Measurements from ENCODE around the gene ARSB.
"Not testable (repeated sequence)": the region's sequence is repeated elsewhere in the genome, so short reads cannot be mapped to it uniquely, and the experiment has no call there.

Gene ARSB

DNA sequence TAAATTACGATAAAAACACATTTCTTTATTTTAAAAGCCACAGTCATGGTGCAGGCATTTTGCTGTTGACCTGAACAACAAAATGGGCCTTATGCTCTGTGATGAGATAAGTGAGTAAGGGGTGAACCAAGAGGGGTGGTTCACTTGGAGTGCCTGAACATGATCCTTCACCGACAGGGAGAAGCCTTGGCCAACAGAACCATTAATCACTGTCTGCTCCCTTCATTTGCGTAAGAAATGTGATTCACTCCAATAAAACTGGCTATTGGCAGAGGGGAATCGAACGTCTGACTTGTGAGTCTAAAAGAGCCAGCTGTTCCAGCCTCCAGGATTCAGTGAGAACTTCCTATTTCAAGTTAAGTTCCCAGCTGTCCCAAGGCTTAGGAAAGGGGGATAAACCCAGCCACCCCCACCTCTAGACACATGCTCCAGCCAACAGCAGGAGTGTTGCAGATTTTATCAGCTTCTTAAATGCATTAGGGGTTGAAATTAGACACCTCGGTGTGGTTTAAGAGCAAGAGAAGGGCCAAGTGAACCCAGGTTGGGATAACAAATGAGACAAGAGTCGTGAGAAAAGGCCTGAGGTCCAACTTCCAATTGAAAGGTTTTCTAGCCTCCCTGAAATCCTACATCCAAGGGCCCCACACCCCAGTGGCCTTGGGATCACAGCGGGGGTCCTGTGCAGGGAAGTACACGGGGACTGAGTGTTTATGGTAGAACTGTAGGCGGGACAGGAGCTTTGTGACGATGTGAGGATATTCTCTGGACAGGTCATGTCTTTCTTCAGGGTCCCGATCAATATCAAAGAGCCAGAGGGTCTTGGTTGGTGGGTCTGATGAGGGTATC, 205.1 kb downstream of the ARSB start:
- DNase-seq (ENCODE audit: low read depth in 2 of 2) = no peak

DNA sequence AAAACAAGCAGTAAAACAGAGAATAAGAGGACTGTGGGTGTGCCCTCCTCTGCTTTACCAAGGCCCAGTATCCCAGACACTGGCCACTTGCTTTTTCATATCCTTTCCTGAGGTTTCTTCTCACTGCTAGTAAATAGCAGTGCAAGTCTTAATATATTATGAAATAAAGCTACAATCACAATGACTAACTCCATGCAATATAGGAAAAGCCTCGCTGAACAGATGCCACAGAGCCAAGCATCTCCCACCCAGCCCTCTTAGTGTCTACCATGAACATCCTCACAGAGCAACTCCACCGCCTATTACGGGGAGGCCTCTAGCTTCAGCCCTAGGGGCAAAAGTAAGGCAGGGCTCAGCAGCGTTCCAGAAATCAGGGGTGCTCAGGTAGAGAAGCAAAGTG, 205.8 kb downstream of the ARSB start:
- no peak for DNase-seq (ENCODE audit: low read depth in 2 of 2)

DNA sequence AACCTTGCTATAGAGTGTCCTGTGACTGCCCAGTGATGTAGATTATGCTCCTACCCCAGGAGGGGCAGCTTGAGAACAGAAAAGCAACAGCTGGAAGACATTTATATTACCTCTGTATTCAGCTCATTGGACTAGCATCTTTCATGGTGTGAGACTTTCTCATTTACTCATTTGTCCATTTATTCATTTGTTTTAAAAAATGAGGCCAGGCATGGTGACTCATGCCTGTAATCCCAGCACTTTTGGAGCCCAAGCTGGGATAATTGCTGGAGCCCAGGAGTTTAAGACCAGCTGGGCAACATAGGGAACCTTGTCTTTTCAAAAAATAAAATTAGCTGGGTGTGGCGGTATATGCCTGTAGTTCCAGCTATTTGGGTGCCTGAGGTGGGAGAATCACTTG, 206.6 kb downstream of the ARSB start:
- no peak for DNase-seq (ENCODE audit: low read depth in 2 of 2)

- no peak for DNase-seq (ENCODE audit: low read depth in 2 of 2)
Observed at GRCh38 chr5:78777901-78778300, 207.2 kb downstream of the ARSB start.

- DNase-seq (ENCODE audit: low read depth in 2 of 2) = no peak
Observed at GRCh38 chr5:78776637-78777036, 208.5 kb downstream of the ARSB start.

- no peak for DNase-seq (ENCODE audit: low read depth in 2 of 2)
Observed at GRCh38 chr5:78773655-78774054, 211.5 kb downstream of the ARSB start.

GRCh38 chr5:78771260-78772205, 213.6 kb downstream of the ARSB start:
- no peak for DNase-seq (ENCODE audit: low read depth in 2 of 2)

GRCh38 chr5:78768781-78769380, 216.2 kb downstream of the ARSB start:
- DNase-seq (ENCODE audit: low read depth in 2 of 2) = no peak

DNA sequence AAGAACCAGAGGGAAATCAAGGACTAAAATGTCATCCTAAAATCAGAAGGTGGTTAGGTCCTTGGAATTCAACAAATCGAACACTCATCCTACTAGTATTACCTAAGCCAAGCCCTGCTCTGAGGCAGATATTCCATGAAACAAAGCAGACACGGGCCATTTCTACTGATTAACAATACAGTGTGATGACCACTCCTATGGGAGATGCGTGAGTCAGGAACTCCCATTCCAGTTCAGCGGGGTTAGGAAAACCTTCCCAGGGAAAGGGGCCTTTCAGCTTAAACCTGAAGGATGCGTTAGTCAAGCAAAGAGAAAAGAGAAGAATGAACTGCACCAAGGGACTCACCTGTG, 218.7 kb downstream of the ARSB start:
- DNase-seq (ENCODE audit: low read depth in 2 of 2) = no peak

DNA sequence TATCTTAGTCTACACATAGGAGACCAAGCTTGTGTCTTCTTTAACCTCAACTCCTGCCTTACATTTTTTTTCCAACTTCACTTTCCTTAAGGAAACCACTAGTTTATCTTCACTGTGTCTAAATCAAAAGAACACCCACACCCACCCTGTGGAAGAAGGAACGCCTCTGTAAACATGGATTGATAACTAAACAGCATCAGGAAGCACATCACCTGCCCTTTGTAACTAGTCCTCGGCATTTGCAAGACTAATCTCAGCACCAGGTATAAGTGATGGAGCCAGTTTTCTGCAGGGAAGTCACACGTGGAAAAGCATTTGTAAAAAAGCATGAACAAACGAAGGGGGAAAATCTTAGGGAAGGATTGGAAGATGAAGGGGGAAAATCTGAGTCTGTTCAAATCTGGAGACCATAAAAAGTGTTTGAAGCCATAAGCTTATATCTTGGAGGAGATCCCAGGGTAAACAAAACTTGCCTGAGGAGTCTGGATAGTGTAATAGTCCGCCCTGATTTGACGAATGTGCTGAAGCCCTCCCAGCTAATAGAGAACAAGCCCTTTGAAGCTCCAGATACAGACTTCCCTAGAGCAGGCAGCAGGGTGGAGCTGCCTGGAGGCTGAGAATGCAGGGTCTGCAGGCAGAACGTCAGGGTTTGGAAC, 219.2 kb downstream of the ARSB start:
- DNase-seq (ENCODE audit: low read depth in 2 of 2) = no peak

DNA sequence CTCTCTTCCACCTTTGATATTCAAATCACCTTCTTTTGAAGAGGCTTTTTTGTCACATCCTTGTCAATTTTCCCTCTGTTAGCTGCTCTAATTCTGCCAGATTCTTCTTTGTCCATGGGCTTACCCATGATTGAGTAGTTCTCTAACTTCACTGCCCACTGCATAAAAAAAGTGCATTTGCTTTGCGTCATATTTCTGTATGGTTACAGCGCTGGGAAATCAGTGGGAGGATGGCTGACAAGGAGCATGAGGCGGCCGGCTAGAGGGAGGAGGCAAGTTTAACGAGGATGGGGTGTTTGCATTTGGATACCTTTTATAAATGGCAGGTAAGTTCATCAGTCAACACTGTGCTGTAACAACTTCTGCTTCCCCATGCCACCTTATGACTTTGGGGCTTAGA, 220.0 kb downstream of the ARSB start:
- DNase-seq (ENCODE audit: low read depth in 2 of 2) = no peak

DNA sequence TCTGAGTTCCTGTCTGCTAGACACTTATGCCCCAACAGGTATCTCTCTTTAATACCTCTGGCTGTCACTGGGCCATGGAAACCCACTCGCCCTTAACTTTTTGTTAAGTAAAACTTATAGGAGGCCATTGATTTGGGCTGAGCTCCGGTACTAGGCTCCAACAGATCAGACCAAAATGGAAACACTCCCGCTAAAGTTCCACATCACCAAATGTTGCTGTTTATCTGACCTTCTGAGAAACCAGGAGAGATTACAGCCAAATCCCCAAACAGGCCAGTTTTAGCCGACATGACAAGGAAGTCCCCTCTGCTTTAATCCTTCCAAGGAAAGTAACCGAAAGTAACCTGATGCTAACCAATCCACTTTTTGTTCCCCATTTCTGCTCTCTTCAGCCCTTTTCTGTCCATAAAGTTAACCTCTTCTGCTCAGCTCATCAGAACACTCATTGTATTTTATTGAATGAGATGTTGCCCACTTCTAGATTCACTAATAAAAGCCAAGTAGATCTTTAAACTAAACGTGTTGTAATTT, 221.4 kb downstream of the ARSB start:
- no peak for DNase-seq (ENCODE audit: low read depth in 2 of 2)

DNA sequence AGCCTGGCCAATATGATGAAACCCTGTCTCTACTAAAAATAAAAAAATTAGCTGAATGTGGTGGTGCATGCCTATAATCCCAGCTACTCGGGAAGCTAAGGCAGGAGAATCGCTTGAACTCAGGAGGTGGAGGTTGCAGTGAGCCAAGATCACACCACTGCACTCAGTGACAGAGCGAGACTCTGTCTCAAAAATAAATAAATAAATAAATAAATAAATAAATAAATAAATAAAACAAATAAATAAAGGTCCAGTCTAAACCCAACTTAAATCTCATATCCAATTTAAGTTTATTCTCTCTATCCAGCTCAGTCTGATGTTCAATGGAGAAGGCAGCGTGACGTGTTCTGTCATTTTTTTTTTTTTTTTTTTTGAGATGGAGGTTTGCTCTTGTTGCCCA, 222.4 kb downstream of the ARSB start:
- DNase-seq (ENCODE audit: low read depth in 2 of 2) = not testable (repeated sequence)

GRCh38 chr5:78761840-78762239, 223.3 kb downstream of the ARSB start:
- DNase-seq (ENCODE audit: low read depth in 2 of 2) = no peak

- DNase-seq (ENCODE audit: low read depth in 2 of 2) = no peak
Observed at GRCh38 chr5:78760770-78761169, 224.3 kb downstream of the ARSB start.

- no peak for DNase-seq (ENCODE audit: low read depth in 2 of 2)
Observed at GRCh38 chr5:78760366-78760765, 224.7 kb downstream of the ARSB start.

GRCh38 chr5:78758169-78758839, 226.8 kb downstream of the ARSB start:
- DNase-seq (ENCODE audit: low read depth in 2 of 2) = no peak

- no peak for DNase-seq (ENCODE audit: low read depth in 2 of 2)
Observed at GRCh38 chr5:78757269-78758053, 227.6 kb downstream of the ARSB start.

- DNase-seq (ENCODE audit: low read depth in 2 of 2) = no peak
Observed at GRCh38 chr5:78756858-78757257, 228.3 kb downstream of the ARSB start.

GRCh38 chr5:78755822-78756429, 229.2 kb downstream of the ARSB start:
- no peak for DNase-seq (ENCODE audit: low read depth in 2 of 2)
